Sigmoid colon (tissue), 7 donors: ENCODE measurements around the gene EFL1. TPM values are rescaled to one million over a fixed set of nuclear protein-coding genes. Genes with fewer than 3 reads are reported as not detected.
A peak's percentile ranks its signal among the peaks of the same experiment; 100 is the strongest.

Experiments
- DNase-seq: peaks from one replicate; pipeline ENCODE4 v3.0.0-alpha.2; 2019
- H3K27ac ChIP-seq, 4 donors: fragments of 200-600 bp; sonication (generic); one replicate each; pipeline ENCODE4 v1.5.1; 2016 to 2019; ENCODE audit warnings: mild to moderate bottlenecking in 1 of 4
- H3K27me3 ChIP-seq, 3 donors: fragments of 200-600 bp; sonication (generic); one replicate each; pipeline ENCODE4 v1.5.1; 2019; ENCODE audit warnings: mild to moderate bottlenecking in 1 of 3
- H3K36me3 ChIP-seq, 4 donors: fragments of 200-600 bp; sonication (generic); one replicate each; pipeline ENCODE4 v1.5.1; 2016 to 2019
- H3K4me1 ChIP-seq, 4 donors: fragments of 200-600 bp; sonication (generic); one replicate each; pipeline ENCODE4 v1.5.1; 2017 to 2019
- H3K4me3 ChIP-seq, 4 donors: fragments of 200-600 bp; sonication (generic); one replicate each; pipeline ENCODE4 v1.5.1; 2017 to 2019; ENCODE audit warnings: mild to moderate bottlenecking in 2 of 4, moderate library complexity in 1 of 4
- H3K9me3 ChIP-seq, 4 donors: fragments of 200-600 bp in 3 of 4; sonication (generic) in 3 of 4; one replicate each; pipeline versions ENCODE4 v1.5.1 to v1.6.1; 2013 to 2019
- CTCF ChIP-seq, 4 experiments: fragments of 450-650 bp in 3 of 4; fragments of 200-600 bp in 1 of 4; IDR thresholded peaks; one replicate each; pipeline ENCODE4 v1.5.1; 2016 to 2019; ENCODE audit warnings: antibody characterized with exemption in 4 of 4, mild to moderate bottlenecking in 3 of 4, moderate library complexity in 2 of 4
- EP300 ChIP-seq, 4 donors: sonication (generic); formaldehyde crosslinking; IDR thresholded peaks; one replicate each; pipeline ENCODE4 v1.6.1; 2017; ENCODE audit warnings: antibody characterized with exemption in 4 of 4
- POLR2A ChIP-seq, 2 donors: fragments of 450-650 bp; IDR thresholded peaks; one replicate each; pipeline ENCODE4 v1.6.1; 2016; ENCODE audit warnings: antibody characterized with exemption in 2 of 2, mild to moderate bottlenecking in 2 of 2, moderate library complexity in 2 of 2
- POLR2AphosphoS5 ChIP-seq, 4 donors: sonication (generic); formaldehyde crosslinking; IDR thresholded peaks; one replicate each; pipeline ENCODE4 v1.6.1; 2017; ENCODE audit warnings: antibody characterized with exemption in 4 of 4
- WGBS, 2 donors: extraction: QIAGEN DNeasy Blood & Tissue Kit; methylation state at CpG; one replicate each; pipeline ENCODE4 v1.1.7; 2013; 5-methylcytosine and 5-hydroxymethylcytosine counted together
- intact Hi-C: fragments of 100-400 bp; cut with DNase I; formaldehyde crosslinking; loops from one replicate; pipeline ENCODE4 v1.15.1; 2023
- polyA plus RNA-seq, 3 donors: library from polyadenylated mRNA; stranded (reverse); fragments of 200-250 nt; gene quantifications; one replicate each; pipeline ENCODE4 v1.2.3, GENCODE V29; 2013
- total RNA-seq, 4 donors: library from RNA; depleted of rRNA; stranded (reverse); fragments of >200 nt; gene quantifications; one replicate each; pipeline ENCODE4 v1.1.0, GENCODE V29; 2016
- donor health status: healthy with polysubstance abuse.
- donor health status: Bipolar disorder and iron deficiency.
- donor health status: healthy.

Gene EFL1
- total and polyA plus RNA-seq, 7 donors: 10.8 to 15.7 (median 13.6) TPM

GRCh38 chr15:82130248-82130647, 132.3 kb downstream of the EFL1 start:
- Histone ChIP-seq H3K4me1 (peaks cover 0 to 38% (median 22%) of the 10 kb centered on the region in 4 donors), H3K4me3 (no peak overlapping the region), H3K27me3 (no peaks in the 10 kb centered on the region), H3K9me3 (no peaks in the 10 kb centered on the region), H3K27ac (peak overlapping the region; percentile 25 to 64 (median 39)), H3K36me3 (peaks cover 0 to 14% (median 2%) of the 10 kb centered on the region in 4 donors)
- TF ChIP-seq POLR2A (IDR thresholded peaks at IDR 0.05): no peak
- TF ChIP-seq EP300 (IDR thresholded peaks at IDR 0.05): no peak
- TF ChIP-seq POLR2AphosphoS5 (IDR thresholded peaks at IDR 0.05): no peak
- no peak for TF ChIP-seq CTCF (IDR thresholded peaks at IDR 0.05)
- intact Hi-C loops: no loop called here
- WGBS, 2 donors: 69 to 90% methylated on average over 4 of the region's 4 CpGs
- no peak for DNase-seq

- Histone ChIP-seq H3K27ac (peak overlapping the region; percentile 25 to 64 (median 39)), H3K4me1 (peaks cover 0 to 38% (median 22%) of the 10 kb centered on the region in 4 donors), H3K36me3 (peaks cover 0 to 14% (median 2%) of the 10 kb centered on the region in 4 donors), H3K9me3 (no peaks in the 10 kb centered on the region), H3K27me3 (no peaks in the 10 kb centered on the region), H3K4me3 (no peak overlapping the region)
- WGBS, 2 donors: 68 to 78% methylated on average over 5 of the region's 5 CpGs
- intact Hi-C loops: no loop called here
- DNase-seq: no peak
- TF ChIP-seq POLR2AphosphoS5 (IDR thresholded peaks at IDR 0.05) (peak in 3 of 4 donors; percentile 28 to 46 (median 36)), EP300 (IDR thresholded peaks at IDR 0.05) (no peak), CTCF (IDR thresholded peaks at IDR 0.05) (no peak), POLR2A (IDR thresholded peaks at IDR 0.05) (no peak)
Observed at GRCh38 chr15:82129761-82130160, 132.8 kb downstream of the EFL1 start.

GRCh38 chr15:82129149-82129692, 133.3 kb downstream of the EFL1 start:
- intact Hi-C loops: no loop called here
- Histone ChIP-seq H3K9me3 (no peaks in the 10 kb centered on the region), H3K4me1 (peaks cover 0 to 38% (median 22%) of the 10 kb centered on the region in 4 donors), H3K27ac (peak overlapping the region in 3 of 4 donors; percentile 25 to 64 (median 29)), H3K27me3 (no peaks in the 10 kb centered on the region), H3K4me3 (no peak overlapping the region), H3K36me3 (peaks cover 0 to 14% (median 2%) of the 10 kb centered on the region in 4 donors)
- 59 to 74% methylated on average over 1 of the region's 1 CpG for WGBS, 2 donors
- no peak for TF ChIP-seq EP300 (IDR thresholded peaks at IDR 0.05)
- TF ChIP-seq CTCF (IDR thresholded peaks at IDR 0.05): no peak
- TF ChIP-seq POLR2AphosphoS5 (IDR thresholded peaks at IDR 0.05): no peak
- no peak for DNase-seq

- Histone ChIP-seq H3K27ac (peak overlapping the region in 1 of 4 donors; percentile 64), H3K36me3 (peaks cover 0 to 9% (median 2%) of the 10 kb centered on the region in 4 donors), H3K4me3 (no peak overlapping the region), H3K9me3 (no peaks in the 10 kb centered on the region), H3K4me1 (peaks cover 0 to 38% (median 22%) of the 10 kb centered on the region in 4 donors), H3K27me3 (no peaks in the 10 kb centered on the region)
- no peak for TF ChIP-seq POLR2AphosphoS5 (IDR thresholded peaks at IDR 0.05)
- no peak for TF ChIP-seq CTCF (IDR thresholded peaks at IDR 0.05)
- no peak for TF ChIP-seq EP300 (IDR thresholded peaks at IDR 0.05)
- no peak for TF ChIP-seq POLR2A (IDR thresholded peaks at IDR 0.05)
- 63 to 80% methylated on average over 5 of the region's 5 CpGs for WGBS, 2 donors
- no peak for DNase-seq
- intact Hi-C loops: no loop called here
Observed at GRCh38 chr15:82128401-82129148, 134.0 kb downstream of the EFL1 start.
